GM19193 (cell line): ENCODE data around the gene OR51A7.
"Not testable (repeated sequence)": the region's sequence is repeated elsewhere in the genome, so short reads cannot be mapped to it uniquely, and the experiment has no call there.

Source experiments
- POLR2A ChIP-seq: IDR thresholded peaks from 4 replicates; pipeline ENCODE4 v1.6.1; 2011; ENCODE audit not compliant: insufficient read depth, insufficient read length; ENCODE audit errors: extremely low read depth

OR51A7 gene

DNA sequence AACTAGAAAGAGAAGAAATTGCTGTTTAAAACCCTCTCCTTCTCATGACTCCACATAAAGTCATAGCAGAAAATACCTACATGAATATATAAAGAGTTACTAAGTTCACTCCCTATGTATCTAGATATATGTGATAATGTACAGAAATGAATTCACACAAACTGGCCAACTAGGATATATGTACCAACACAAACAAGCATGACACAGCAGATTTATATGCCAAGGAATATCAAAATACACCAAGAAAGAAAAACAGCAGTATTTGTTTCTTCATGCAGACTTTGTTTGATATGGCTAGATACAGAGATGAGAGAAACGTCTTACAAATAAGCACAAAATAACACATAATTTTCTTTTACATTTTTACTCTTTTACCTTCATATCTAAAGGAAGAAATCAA is 18.7 kb downstream of the OR51A7 start:
- no peak for TF ChIP-seq POLR2A

DNA sequence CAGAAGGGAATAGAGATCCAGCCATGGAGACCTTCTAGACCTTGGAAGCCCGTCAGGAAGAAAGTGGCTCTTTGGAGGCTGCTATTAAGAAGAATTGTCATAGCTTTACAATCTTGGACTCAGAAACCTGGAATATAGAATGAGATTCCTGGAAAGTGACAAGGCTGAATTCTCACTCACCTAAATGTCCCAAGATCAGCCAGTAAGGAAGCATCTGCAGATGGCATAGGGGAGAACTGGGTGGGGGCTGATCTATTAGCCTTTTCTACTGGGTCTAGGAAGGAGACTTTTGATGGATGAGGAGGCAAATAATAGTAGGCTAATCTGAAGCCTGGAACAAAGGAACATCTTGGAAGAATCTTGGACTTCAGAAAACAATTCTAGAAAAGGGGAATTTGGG is 20.7 kb downstream of the OR51A7 start, which contains the start of gene OR51G1:
Gene OR51G1, minus strand, starts transcription at position 101 of the 400 bp plus-strand sequence. Its CDS starts 0 bp downstream, at position 101.
- no peak for TF ChIP-seq POLR2A

DNA sequence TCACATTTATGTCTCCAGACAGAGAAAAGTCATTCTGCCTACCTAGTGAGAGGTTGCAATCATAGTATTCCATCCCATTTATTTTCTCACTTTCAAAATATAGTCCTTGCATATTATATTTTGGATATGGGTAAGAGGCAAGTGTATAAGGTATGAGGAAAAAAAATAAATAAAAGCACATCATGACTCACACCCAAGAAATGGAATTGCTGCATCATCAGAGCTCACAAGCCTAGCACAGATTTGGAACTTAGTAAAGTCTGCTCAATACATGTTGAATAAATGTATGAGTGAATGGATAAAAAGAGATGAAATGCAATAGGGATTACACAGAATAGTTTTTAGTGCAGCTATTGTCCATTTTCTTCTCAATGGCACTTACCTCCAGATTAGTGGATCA is 23.0 kb downstream of the OR51A7 start:
- TF ChIP-seq POLR2A: no peak

DNA sequence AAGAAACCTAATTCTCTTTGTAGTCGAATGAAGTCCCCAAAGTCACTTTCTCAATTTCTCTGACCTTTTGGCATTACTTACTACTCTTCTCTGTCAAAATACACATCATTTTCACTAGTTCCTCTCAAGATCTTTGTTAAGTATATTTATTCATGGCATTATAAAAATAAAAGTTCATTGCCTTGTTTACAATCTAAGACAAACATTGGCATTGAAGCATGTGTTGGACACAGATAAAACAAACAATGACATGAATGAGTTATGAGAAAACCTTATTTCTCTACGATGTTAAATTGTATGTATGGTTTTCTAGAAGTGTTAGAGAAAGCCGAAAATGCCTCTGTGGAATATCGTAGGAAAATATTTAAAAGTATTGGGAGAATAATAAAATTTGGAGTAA is 29.2 kb downstream of the OR51A7 start:
- no peak for TF ChIP-seq POLR2A

DNA sequence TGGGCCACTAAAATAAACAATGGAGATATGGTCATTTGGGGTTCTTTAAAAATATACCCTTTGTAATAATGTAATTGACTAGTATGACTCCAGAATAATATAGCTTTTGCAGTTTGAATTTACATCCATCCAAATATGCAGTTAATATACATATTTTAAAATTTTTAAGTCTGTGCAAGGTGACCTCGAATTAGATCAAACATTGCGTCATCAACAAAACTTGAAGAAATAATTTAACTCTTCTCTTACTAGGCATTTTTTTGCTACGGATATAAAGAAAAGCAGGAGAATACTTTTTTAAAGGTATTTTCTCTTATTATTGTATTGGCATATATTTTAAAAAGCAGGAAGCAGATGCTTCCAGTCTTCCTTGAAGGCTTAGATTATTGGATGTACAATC is 33.2 kb downstream of the OR51A7 start:
- TF ChIP-seq POLR2A: no peak

DNA sequence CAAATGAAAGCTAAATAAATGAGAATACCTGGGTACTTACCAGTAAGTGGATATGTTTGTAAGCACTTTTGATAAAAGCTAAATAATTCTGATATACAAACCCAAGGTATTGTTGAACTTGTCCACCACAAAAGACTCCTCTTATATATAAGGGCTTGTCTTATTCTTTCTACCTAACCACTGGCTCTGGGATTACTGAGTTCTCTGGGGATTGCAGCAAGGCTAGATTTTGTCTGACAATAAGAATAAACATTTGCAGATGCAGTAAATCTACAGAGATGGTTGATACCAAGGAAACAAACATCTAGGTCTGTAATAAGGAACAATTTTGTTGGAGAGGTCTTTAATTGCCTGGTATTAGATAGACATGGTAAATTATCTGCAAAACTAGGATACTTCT is 43.9 kb downstream of the OR51A7 start, which contains the start of gene OR51A4:
Gene OR51A4, minus strand, starts transcription at position 101 of the 400 bp plus-strand sequence. CDS start 505 bp downstream, outside the sequence.
- TF ChIP-seq POLR2A: no peak

DNA sequence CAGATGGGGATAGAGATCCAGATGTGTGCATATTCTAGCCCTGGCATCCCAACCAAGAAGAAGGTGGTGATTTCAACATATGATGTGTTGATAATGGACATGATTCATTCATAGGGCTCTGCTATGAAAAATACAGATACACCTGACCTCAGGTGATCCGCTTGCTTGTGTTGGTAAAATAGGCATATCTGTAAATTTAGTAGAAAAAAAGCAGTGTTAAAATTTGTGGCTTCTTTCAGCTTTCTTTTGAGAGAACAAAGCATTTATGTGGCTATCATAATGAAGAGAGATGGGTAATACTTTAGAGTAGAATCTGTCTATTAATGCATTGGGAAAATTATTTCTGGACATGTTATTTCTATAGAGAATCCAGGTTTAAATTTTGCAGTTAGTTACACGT is 52.0 kb downstream of the OR51A7 start, which contains the start of gene OR51A2:
Gene OR51A2, minus strand, starts transcription at position 101 of the 400 bp plus-strand sequence. Its CDS starts 0 bp downstream, at position 101.
- TF ChIP-seq POLR2A: not testable (repeated sequence)

DNA sequence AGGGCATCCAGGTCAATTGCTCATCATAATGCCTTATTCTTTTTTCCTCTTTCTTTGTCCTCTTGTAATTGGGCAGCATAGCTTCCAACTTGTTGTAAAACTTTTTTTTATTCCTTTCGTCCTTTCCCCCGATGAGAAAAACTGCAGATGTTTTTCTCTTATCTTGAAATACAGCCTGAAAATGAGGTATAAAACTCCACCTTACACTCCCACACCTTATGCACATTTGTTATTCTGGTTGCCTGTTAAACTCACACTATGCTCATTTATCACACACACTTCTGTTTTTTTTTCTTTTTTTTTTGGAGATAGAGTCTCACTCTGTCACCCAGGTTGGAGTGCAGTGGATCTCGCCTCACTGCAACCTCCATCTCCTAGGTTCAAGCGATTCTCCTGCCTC is 53.8 kb downstream of the OR51A7 start:
- TF ChIP-seq POLR2A: no peak
